ENCODE results near the gene ADGRF5.
A peak's percentile ranks its signal among the peaks of the same experiment; 100 is the strongest.

The ADGRF5 gene

DNA sequence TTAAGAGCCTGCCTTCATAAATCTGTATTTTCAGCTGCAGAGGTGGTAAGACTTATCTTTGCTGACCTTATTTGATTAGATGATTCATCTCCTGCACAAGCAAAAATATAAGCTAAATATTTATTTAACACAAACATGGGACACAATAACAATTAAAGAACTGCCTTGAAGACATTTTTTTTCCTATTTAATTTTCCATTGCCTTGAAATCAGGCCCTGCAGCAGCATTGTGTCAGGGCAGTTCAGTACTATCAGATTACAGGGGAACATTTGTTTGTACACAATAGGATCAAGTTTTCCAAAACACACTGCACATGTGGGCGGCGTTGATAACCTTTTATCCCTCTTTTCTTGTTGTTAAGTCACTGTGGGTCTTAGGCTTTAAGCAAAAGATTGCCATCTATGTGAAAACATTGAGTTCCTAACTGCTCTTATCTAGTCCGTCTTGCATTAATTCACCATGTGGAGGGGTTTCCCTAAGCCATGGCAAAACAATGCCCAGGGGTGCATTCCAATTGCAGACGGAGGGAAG is 7.4 kb downstream of the ADGRF5 start:
- POLR2A ChIA-PET = no interaction called here

DNA sequence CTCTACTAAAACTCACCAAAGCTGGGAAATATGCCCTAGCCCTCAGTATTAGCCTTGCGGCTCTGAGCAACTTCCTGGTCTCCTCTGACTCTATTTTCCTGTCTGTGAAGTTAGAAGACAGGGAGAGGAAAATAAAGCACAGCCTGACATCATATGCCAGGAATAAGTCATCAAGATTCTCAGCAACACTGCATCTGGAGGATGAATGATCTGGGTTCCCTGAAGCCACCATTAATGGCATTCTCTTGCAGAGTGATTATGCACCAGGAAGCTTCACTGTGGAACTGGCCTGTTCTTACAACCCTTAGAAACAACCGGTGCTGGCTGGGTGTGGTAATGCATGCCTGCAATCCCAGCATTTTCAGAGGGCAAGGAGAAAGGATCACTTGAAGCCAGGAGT is 12.4 kb downstream of the ADGRF5 start:
- Histone ChIP-seq H3K9me3 (ENCODE audit: control insufficient read depth, insufficient read depth, low read depth, low read length) (no peaks in the 10 kb centered on the region), H3K27ac (ENCODE audit: extremely low read depth, low read depth, low read length) (no peak overlapping the region), H3K36me3 (ENCODE audit: control insufficient read depth in 2 of 2, insufficient read depth in 1 of 2, low read length in 2 of 2) (no peaks in the 10 kb centered on the region), H3K4me3 (ENCODE audit: low read depth, low read length) (no peak overlapping the region), H3K4me1 (ENCODE audit: control insufficient read depth, insufficient read depth, low read length) (peaks cover 2% of the 10 kb centered on the region)
- CTCF ChIA-PET = interaction anchor here (0.9 to 1.7 kb wide), 2 partner anchors 15 to 81 kb away, joined by 3 to 4 read pairs; no protein-coding TSS in a partner anchor
- POLR2A ChIA-PET = no interaction called here
- TF ChIP-seq ZNF785 (tag by site-specific recombination; IDR thresholded peaks at IDR 0.05) (no peak), ZNF561 (tag by site-specific recombination; IDR thresholded peaks at IDR 0.05; ENCODE audit: borderline replicate concordance) (no peak), SCRT2 (tag by site-specific recombination; IDR thresholded peaks at IDR 0.05) (no peak), ZNF121 (tag by site-specific recombination; IDR thresholded peaks at IDR 0.05) (no peak), ZNF560 (tag by site-specific recombination; IDR thresholded peaks at IDR 0.05; ENCODE audit: borderline replicate concordance) (no peak), ZNF350 (tag by site-specific recombination; IDR thresholded peaks at IDR 0.05) (no peak), ZNF266 (tag by site-specific recombination; IDR thresholded peaks at IDR 0.05; ENCODE audit: low read depth) (no peak), ZNF600 (tag by site-specific recombination; IDR thresholded peaks at IDR 0.05) (no peak), KLF9 (tag by site-specific recombination; IDR thresholded peaks at IDR 0.05; ENCODE audit: low read depth) (no peak), ZNF211 (tag by site-specific recombination; IDR thresholded peaks at IDR 0.05; ENCODE audit: low read depth) (no peak), ZFP69B (tag by site-specific recombination; IDR thresholded peaks at IDR 0.05) (no peak), ZNF521 (tag by site-specific recombination; IDR thresholded peaks at IDR 0.05) (no peak), ZNF501 (tag by site-specific recombination; IDR thresholded peaks at IDR 0.05) (no peak), ZNF558 (tag by site-specific recombination; IDR thresholded peaks at IDR 0.05) (no peak), ZNF302 (tag by site-specific recombination; IDR thresholded peaks at IDR 0.05; ENCODE audit: low read depth) (no peak)
- TF ChIP-seq, protein P1, sequence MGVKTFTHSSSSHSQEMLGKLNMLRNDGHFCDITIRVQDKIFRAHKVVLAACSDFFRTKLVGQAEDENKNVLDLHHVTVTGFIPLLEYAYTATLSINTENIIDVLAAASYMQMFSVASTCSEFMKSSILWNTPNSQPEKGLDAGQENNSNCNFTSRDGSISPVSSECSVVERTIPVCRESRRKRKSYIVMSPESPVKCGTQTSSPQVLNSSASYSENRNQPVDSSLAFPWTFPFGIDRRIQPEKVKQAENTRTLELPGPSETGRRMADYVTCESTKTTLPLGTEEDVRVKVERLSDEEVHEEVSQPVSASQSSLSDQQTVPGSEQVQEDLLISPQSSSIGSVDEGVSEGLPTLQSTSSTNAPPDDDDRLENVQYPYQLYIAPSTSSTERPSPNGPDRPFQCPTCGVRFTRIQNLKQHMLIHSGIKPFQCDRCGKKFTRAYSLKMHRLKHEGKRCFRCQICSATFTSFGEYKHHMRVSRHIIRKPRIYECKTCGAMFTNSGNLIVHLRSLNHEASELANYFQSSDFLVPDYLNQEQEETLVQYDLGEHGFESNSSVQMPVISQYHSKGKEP (tag by site-specific recombination; IDR thresholded peaks at IDR 0.05) = no peak
- TF ChIP-seq, protein P2, sequence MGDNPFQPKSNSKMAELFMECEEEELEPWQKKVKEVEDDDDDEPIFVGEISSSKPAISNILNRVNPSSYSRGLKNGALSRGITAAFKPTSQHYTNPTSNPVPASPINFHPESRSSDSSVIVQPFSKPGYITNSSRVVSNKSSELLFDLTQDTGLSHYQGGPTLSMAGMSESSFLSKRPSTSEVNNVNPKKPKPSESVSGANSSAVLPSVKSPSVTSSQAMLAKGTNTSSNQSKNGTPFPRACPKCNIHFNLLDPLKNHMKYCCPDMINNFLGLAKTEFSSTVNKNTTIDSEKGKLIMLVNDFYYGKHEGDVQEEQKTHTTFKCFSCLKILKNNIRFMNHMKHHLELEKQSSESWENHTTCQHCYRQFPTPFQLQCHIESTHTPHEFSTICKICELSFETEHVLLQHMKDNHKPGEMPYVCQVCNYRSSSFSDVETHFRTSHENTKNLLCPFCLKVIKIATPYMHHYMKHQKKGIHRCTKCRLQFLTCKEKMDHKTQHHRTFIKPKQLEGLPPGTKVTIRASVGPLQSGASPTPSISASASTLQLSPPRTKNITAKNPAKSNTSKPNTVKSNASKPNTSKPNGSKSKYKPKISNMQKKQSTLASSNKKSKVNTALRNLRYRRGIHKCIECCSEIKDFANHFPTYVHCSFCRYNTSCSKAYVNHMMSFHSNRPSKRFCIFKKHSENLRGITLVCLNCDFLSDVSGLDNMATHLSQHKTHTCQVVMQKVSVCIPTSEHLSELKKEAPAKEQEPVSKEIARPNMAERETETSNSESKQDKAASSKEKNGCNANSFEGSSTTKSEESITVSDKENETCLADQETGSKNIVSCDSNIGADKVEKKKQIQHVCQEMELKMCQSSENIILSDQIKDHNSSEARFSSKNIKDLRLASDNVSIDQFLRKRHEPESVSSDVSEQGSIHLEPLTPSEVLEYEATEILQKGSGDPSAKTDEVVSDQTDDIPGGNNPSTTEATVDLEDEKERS (tag by site-specific recombination; IDR thresholded peaks at IDR 0.05) = no peak
- TF ChIP-seq, protein P3, sequence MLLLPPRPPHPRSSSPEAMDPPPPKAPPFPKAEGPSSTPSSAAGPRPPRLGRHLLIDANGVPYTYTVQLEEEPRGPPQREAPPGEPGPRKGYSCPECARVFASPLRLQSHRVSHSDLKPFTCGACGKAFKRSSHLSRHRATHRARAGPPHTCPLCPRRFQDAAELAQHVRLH (tag by site-specific recombination; IDR thresholded peaks at IDR 0.05) = no peak
- TF ChIP-seq, protein P4, sequence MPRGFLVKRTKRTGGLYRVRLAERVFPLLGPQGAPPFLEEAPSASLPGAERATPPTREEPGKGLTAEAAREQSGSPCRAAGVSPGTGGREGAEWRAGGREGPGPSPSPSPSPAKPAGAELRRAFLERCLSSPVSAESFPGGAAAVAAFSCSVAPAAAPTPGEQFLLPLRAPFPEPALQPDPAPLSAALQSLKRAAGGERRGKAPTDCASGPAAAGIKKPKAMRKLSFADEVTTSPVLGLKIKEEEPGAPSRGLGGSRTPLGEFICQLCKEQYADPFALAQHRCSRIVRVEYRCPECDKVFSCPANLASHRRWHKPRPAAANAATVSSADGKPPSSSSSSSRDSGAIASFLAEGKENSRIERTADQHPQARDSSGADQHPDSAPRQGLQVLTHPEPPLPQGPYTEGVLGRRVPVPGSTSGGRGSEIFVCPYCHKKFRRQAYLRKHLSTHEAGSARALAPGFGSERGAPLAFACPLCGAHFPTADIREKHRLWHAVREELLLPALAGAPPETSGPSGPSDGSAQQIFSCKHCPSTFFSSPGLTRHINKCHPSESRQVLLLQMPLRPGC (tag by site-specific recombination; IDR thresholded peaks at IDR 0.05) = no peak
- TF ChIP-seq, protein P5, sequence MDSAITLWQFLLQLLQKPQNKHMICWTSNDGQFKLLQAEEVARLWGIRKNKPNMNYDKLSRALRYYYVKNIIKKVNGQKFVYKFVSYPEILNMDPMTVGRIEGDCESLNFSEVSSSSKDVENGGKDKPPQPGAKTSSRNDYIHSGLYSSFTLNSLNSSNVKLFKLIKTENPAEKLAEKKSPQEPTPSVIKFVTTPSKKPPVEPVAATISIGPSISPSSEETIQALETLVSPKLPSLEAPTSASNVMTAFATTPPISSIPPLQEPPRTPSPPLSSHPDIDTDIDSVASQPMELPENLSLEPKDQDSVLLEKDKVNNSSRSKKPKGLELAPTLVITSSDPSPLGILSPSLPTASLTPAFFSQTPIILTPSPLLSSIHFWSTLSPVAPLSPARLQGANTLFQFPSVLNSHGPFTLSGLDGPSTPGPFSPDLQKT (IDR thresholded peaks at IDR 0.05; ENCODE audit: borderline replicate concordance, low read depth, low read length) = no peak

More for the DNA sequence above, 7.4 kb downstream of the ADGRF5 start:
- no peak overlapping the region for H3K27ac ChIP-seq (ENCODE audit: extremely low read depth, low read depth, low read length)
- no peaks in the 10 kb centered on the region for H3K9me3 ChIP-seq (ENCODE audit: control insufficient read depth, insufficient read depth, low read depth, low read length)
- H3K4me3 ChIP-seq (ENCODE audit: low read depth, low read length) = no peak overlapping the region
- TF ChIP-seq ZNF223 (tag by site-specific recombination; IDR thresholded peaks at IDR 0.05) (no peak), ZNF548 (tag by site-specific recombination; IDR thresholded peaks at IDR 0.05) (peak; percentile 43; the same call in 1 of the 2 replicates), RBAK (tag by site-specific recombination; IDR thresholded peaks at IDR 0.05) (no peak), ZFHX2 (tag by site-specific recombination; conservative IDR thresholded peaks at IDR 0.05) (0 out of 2 replicates have a peak, but pooled peaks have one; percentile 21)
- TF ChIP-seq, protein P6, sequence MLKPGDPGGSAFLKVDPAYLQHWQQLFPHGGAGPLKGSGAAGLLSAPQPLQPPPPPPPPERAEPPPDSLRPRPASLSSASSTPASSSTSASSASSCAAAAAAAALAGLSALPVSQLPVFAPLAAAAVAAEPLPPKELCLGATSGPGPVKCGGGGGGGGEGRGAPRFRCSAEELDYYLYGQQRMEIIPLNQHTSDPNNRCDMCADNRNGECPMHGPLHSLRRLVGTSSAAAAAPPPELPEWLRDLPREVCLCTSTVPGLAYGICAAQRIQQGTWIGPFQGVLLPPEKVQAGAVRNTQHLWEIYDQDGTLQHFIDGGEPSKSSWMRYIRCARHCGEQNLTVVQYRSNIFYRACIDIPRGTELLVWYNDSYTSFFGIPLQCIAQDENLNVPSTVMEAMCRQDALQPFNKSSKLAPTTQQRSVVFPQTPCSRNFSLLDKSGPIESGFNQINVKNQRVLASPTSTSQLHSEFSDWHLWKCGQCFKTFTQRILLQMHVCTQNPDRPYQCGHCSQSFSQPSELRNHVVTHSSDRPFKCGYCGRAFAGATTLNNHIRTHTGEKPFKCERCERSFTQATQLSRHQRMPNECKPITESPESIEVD (tag by site-specific recombination; IDR thresholded peaks at IDR 0.05) = 0 out of 2 replicates have a peak, but pooled peaks have one; percentile 9
- CTCF ChIA-PET = no interaction called here
- H3K36me3 ChIP-seq (ENCODE audit: control insufficient read depth in 2 of 2, insufficient read depth in 1 of 2, low read length in 2 of 2) = no peaks in the 10 kb centered on the region
- peaks cover 11% of the 10 kb centered on the region for H3K4me1 ChIP-seq (ENCODE audit: control insufficient read depth, insufficient read depth, low read length)

Measured in HEK293 (cell line).